ENCODE results near the gene OR10H2.
"Not testable (repeated sequence)": the region's sequence is repeated elsewhere in the genome, so short reads cannot be mapped to it uniquely, and the experiment has no call there.

OR10H2 gene

DNA sequence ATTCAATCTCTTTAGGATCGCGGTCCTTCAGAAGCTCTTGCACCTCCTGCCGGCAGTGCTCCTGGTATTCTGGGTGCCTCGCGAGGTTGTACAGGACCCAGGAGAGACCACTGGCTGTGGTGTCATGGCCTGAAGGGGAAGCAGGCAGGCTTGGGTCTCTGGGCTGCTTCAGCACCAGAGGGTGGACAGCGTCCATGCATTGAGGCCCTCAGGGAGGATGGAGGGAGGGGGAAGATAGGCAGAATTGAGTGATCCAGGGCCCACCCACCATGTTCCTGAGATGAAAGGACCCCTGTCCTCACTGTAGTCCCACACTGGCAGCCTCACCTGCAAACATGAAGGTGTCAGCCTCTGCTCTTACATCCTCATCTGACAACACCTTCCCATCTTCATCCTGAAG, 41.8 kb downstream of the OR10H2 start:
- DNase-seq (ENCODE audit: low read depth in 2 of 2), result no peak

DNA sequence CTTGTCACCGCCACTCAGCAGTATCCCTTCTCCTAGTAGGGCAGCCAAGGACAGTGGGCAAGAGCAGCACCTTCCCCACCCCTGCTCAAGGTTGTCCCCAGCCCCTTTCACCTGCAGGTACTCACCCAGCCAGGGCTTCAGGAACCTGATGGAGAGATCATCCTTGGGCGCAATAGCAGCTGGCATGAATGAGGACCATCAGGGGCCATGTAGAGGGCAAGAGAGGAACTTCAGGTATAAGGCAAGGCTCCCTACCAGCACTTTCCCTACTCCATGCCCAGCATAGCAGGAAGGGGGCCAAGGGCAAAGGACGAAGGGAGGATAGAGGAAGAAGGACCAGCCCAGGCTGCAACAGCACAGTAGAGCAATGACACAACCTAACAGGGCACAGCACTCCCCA, 46.3 kb downstream of the OR10H2 start:
- not testable (repeated sequence) for DNase-seq (ENCODE audit: low read depth in 2 of 2)

DNA sequence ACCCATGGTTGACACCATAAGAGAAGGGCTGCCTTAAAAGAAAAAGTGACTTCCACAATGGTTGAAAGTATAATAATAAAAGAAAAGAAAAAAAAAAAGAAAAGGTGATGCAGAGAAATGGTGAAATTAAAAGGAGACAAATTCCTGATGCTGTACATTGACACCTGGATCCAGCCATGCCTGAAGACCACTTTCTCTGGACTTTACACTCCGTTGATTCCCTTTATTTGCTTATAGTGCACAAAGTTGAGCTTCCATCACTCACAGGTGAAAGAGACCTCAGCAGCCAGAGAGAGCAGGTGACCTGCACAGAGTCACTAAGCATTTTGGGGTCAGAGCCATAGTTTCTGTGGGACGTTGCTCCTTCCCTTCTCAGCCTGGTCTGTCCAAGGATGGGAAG, 47.4 kb downstream of the OR10H2 start:
- no peak for DNase-seq (ENCODE audit: low read depth in 2 of 2)

DNA sequence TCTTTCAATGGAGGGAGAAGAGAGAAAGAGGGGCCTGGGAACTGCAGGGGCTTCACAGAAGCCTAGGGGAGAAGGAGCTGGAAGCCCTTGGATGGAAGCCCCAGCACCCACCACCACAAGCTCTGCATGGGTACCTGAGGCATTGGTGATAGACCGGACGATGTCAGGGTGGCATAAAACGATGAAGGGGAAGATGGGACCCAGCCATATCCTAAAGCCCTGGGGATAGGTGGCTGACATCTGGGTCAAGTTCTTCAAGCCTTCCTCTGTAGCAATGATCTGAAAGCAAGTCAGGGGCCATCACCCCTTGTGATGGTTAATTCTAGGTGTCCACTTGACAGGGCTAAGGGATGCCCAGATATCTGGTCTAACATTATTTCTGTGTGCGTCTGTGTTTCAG, 48.4 kb downstream of the OR10H2 start:
- no peak for DNase-seq (ENCODE audit: low read depth in 2 of 2)

DNA sequence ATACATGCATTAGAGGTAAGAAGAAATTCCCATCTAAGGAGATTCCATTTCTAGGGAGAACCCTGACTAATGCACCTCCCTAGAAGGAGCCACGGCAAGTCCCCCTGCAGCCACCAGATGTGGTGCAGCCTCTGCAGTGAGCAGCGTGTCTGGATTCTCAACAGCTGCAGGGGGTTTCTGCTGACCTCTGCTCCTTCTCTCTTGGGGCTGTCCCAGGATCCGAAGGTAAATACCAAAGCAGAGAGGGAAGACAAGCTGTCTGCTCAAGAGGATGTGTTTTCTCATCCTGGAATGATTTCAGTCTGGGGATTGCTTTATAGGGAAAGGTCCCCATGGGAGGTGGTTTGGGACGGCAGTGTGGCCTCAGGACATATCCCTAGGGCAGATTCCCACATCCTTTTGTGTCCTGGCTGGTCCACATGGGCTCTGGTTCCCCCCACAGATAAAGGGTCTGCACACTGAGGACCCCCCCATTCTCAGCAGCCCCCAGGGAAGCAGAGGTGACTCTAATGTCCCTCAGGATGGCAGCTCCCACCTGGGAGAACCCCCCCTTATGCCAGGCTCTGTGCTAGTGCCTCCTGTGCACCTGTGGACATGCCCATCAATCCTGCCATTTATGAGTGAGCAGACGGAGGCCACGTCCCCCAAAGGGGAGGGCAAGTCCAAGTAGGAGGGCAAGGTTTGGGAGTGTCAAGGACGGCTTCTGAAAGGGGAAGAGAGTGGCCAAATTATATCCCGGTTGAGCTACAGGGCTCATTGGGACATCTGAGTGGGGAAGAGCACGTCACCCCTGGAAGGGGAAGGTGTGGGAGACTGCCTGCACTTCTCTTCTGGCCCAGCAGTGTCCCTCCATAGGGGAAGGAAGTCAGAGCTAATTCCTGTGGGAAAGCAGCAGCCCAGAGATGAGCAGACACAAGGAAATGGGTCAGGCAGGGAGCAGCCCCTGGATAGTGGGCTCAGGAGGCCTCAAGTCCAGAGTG, 49.5 kb downstream of the OR10H2 start:
- DNase-seq (ENCODE audit: low read depth in 2 of 2), result no peak
